ENCODE results near the gene SPO11.

The SPO11 gene

GRCh38 chr20:57364451-57364850 is 34.8 kb downstream of the SPO11 start:
- no peak overlapping the region for H3K4me3 ChIP-seq (ENCODE audit: low read length)
- H3K4me1 ChIP-seq (ENCODE audit: insufficient read depth, low read length), result no peaks in the 10 kb centered on the region
- H3K36me3 ChIP-seq (ENCODE audit: insufficient read depth, low read length), result no peaks in the 10 kb centered on the region; the same call in none of the 2 replicates
- no peaks in the 10 kb centered on the region for H3K27me3 ChIP-seq (ENCODE audit: insufficient read depth, low read length)
- peaks cover 6% of the 10 kb centered on the region; the same call in 1 of the 2 replicates for H3K9me3 ChIP-seq (ENCODE audit: insufficient read depth, low read depth, low read length)
- no peak overlapping the region for H3K9ac ChIP-seq (ENCODE audit: low read depth, low read length)
- no peak overlapping the region for H3K27ac ChIP-seq (ENCODE audit: low read depth, low read length)

GRCh38 chr20:57369596-57369995 is 40.0 kb downstream of the SPO11 start:
- 92% methylated on average over 3 of the region's 3 CpGs for WGBS
- H3K27me3 ChIP-seq (ENCODE audit: insufficient read depth, low read length), result no peaks in the 10 kb centered on the region

GRCh38 chr20:57370316-57370715 is 40.7 kb downstream of the SPO11 start:
- no peaks in the 10 kb centered on the region for H3K27me3 ChIP-seq (ENCODE audit: insufficient read depth, low read length)
- H3K27ac ChIP-seq (ENCODE audit: low read depth, low read length), result no peak overlapping the region
- 95% methylated on average over 9 of the region's 9 CpGs for WGBS
- no peaks in the 10 kb centered on the region for H3K9me3 ChIP-seq (ENCODE audit: insufficient read depth, low read depth, low read length)
- no peaks in the 10 kb centered on the region for H3K4me1 ChIP-seq (ENCODE audit: insufficient read depth, low read length)
- H3K36me3 ChIP-seq (ENCODE audit: insufficient read depth, low read length), result peaks cover 14% of the 10 kb centered on the region
- H3K4me3 ChIP-seq (ENCODE audit: low read length), result no peak overlapping the region
- no peak overlapping the region for H3K9ac ChIP-seq (ENCODE audit: low read depth, low read length)

More at GRCh38 chr20:57369596-57369995, 40.0 kb downstream of the SPO11 start:
- Histone ChIP-seq H3K9me3 (ENCODE audit: insufficient read depth, low read depth, low read length) (no peaks in the 10 kb centered on the region), H3K27ac (ENCODE audit: low read depth, low read length) (no peak overlapping the region), H3K4me3 (ENCODE audit: low read length) (no peak overlapping the region), H3K9ac (ENCODE audit: low read depth, low read length) (no peak overlapping the region), H3K4me1 (ENCODE audit: insufficient read depth, low read length) (no peaks in the 10 kb centered on the region), H3K36me3 (ENCODE audit: insufficient read depth, low read length) (peaks cover 6% of the 10 kb centered on the region)

- H3K9ac ChIP-seq (ENCODE audit: low read depth, low read length), result no peak overlapping the region
- H3K27me3 ChIP-seq (ENCODE audit: insufficient read depth, low read length), result no peaks in the 10 kb centered on the region
- H3K4me3 ChIP-seq (ENCODE audit: low read length), result no peak overlapping the region
- no peaks in the 10 kb centered on the region for H3K9me3 ChIP-seq (ENCODE audit: insufficient read depth, low read depth, low read length)
- H3K27ac ChIP-seq (ENCODE audit: low read depth, low read length), result no peak overlapping the region
- WGBS, result 94% methylated on average over 4 of the region's 4 CpGs
- H3K4me1 ChIP-seq (ENCODE audit: insufficient read depth, low read length), result no peaks in the 10 kb centered on the region
- H3K36me3 ChIP-seq (ENCODE audit: insufficient read depth, low read length), result peaks cover 24% of the 10 kb centered on the region
Measured at GRCh38 chr20:57371363-57371762, 41.8 kb downstream of the SPO11 start.

- 93% methylated on average over 9 of the region's 9 CpGs for WGBS
- H3K27me3 ChIP-seq (ENCODE audit: insufficient read depth, low read length), result no peaks in the 10 kb centered on the region
- no peak overlapping the region for H3K4me3 ChIP-seq (ENCODE audit: low read length)
- H3K9me3 ChIP-seq (ENCODE audit: insufficient read depth, low read depth, low read length), result no peaks in the 10 kb centered on the region
- H3K4me1 ChIP-seq (ENCODE audit: insufficient read depth, low read length), result no peaks in the 10 kb centered on the region
- H3K9ac ChIP-seq (ENCODE audit: low read depth, low read length), result no peak overlapping the region
- H3K27ac ChIP-seq (ENCODE audit: low read depth, low read length), result no peak overlapping the region
- peaks cover 32% of the 10 kb centered on the region for H3K36me3 ChIP-seq (ENCODE audit: insufficient read depth, low read length)
Measured at GRCh38 chr20:57372157-57372556, 42.6 kb downstream of the SPO11 start.

- WGBS, result 95% methylated on average over 25 of the region's 25 CpGs
- no peaks in the 10 kb centered on the region for H3K9me3 ChIP-seq (ENCODE audit: insufficient read depth, low read depth, low read length)
- H3K27ac ChIP-seq (ENCODE audit: low read depth, low read length), result no peak overlapping the region
Measured at GRCh38 chr20:57372581-57373350, 43.2 kb downstream of the SPO11 start.

GRCh38 chr20:57374343-57374930 is 44.8 kb downstream of the SPO11 start:
- Histone ChIP-seq H3K27ac (ENCODE audit: low read depth, low read length) (peak overlapping the region; percentile 40; the same call in 1 of the 2 replicates), H3K9me3 (ENCODE audit: insufficient read depth, low read depth, low read length) (no peaks in the 10 kb centered on the region), H3K27me3 (ENCODE audit: insufficient read depth, low read length) (no peaks in the 10 kb centered on the region), H3K9ac (ENCODE audit: low read depth, low read length) (no peak overlapping the region), H3K4me3 (ENCODE audit: low read length) (no peak overlapping the region), H3K36me3 (ENCODE audit: insufficient read depth, low read length) (peaks cover 54% of the 10 kb centered on the region), H3K4me1 (ENCODE audit: insufficient read depth, low read length) (no peaks in the 10 kb centered on the region)
- WGBS, result 84% methylated on average over 12 of the region's 12 CpGs

More at GRCh38 chr20:57372581-57373350, 43.2 kb downstream of the SPO11 start:
- no peaks in the 10 kb centered on the region for H3K27me3 ChIP-seq (ENCODE audit: insufficient read depth, low read length)
- no peaks in the 10 kb centered on the region for H3K4me1 ChIP-seq (ENCODE audit: insufficient read depth, low read length)
- H3K9ac ChIP-seq (ENCODE audit: low read depth, low read length), result no peak overlapping the region
- H3K4me3 ChIP-seq (ENCODE audit: low read length), result no peak overlapping the region
- peaks cover 38% of the 10 kb centered on the region for H3K36me3 ChIP-seq (ENCODE audit: insufficient read depth, low read length)

- Histone ChIP-seq H3K36me3 (ENCODE audit: insufficient read depth, low read length) (peaks cover 58% of the 10 kb centered on the region), H3K9me3 (ENCODE audit: insufficient read depth, low read depth, low read length) (no peaks in the 10 kb centered on the region), H3K27ac (ENCODE audit: low read depth, low read length) (peak overlapping the region; percentile 40; the same call in 1 of the 2 replicates), H3K9ac (ENCODE audit: low read depth, low read length) (no peak overlapping the region), H3K4me3 (ENCODE audit: low read length) (no peak overlapping the region), H3K27me3 (ENCODE audit: insufficient read depth, low read length) (no peaks in the 10 kb centered on the region), H3K4me1 (ENCODE audit: insufficient read depth, low read length) (no peaks in the 10 kb centered on the region)
- 95% methylated on average over 14 of the region's 14 CpGs for WGBS
Measured at GRCh38 chr20:57374931-57375651, 45.5 kb downstream of the SPO11 start.

GRCh38 chr20:57375652-57376230 is 46.1 kb downstream of the SPO11 start:
- peaks cover 58% of the 10 kb centered on the region for H3K36me3 ChIP-seq (ENCODE audit: insufficient read depth, low read length)
- no peaks in the 10 kb centered on the region for H3K4me1 ChIP-seq (ENCODE audit: insufficient read depth, low read length)
- no peak overlapping the region for H3K9ac ChIP-seq (ENCODE audit: low read depth, low read length)
- no peak overlapping the region for H3K27ac ChIP-seq (ENCODE audit: low read depth, low read length)
- WGBS, result 93% methylated on average over 10 of the region's 10 CpGs
- no peaks in the 10 kb centered on the region for H3K9me3 ChIP-seq (ENCODE audit: insufficient read depth, low read depth, low read length)
- no peak overlapping the region for H3K4me3 ChIP-seq (ENCODE audit: low read length)
- no peaks in the 10 kb centered on the region for H3K27me3 ChIP-seq (ENCODE audit: insufficient read depth, low read length)

- H3K4me3 ChIP-seq (ENCODE audit: low read length), result no peak overlapping the region
- peaks cover 58% of the 10 kb centered on the region for H3K36me3 ChIP-seq (ENCODE audit: insufficient read depth, low read length)
- H3K9ac ChIP-seq (ENCODE audit: low read depth, low read length), result no peak overlapping the region
- no peak overlapping the region for H3K27ac ChIP-seq (ENCODE audit: low read depth, low read length)
- H3K9me3 ChIP-seq (ENCODE audit: insufficient read depth, low read depth, low read length), result no peaks in the 10 kb centered on the region
- WGBS, result 90% methylated on average over 13 of the region's 13 CpGs
- no peaks in the 10 kb centered on the region for H3K4me1 ChIP-seq (ENCODE audit: insufficient read depth, low read length)
- H3K27me3 ChIP-seq (ENCODE audit: insufficient read depth, low read length), result no peaks in the 10 kb centered on the region
Measured at GRCh38 chr20:57377350-57377749, 47.7 kb downstream of the SPO11 start.

GRCh38 chr20:57378107-57378506 is 48.5 kb downstream of the SPO11 start:
- H3K27ac ChIP-seq (ENCODE audit: low read depth, low read length), result no peak overlapping the region
- H3K9ac ChIP-seq (ENCODE audit: low read depth, low read length), result no peak overlapping the region
- no peaks in the 10 kb centered on the region for H3K27me3 ChIP-seq (ENCODE audit: insufficient read depth, low read length)
- no peak overlapping the region for H3K4me3 ChIP-seq (ENCODE audit: low read length)
- H3K4me1 ChIP-seq (ENCODE audit: insufficient read depth, low read length), result no peaks in the 10 kb centered on the region
- H3K36me3 ChIP-seq (ENCODE audit: insufficient read depth, low read length), result peaks cover 58% of the 10 kb centered on the region
- H3K9me3 ChIP-seq (ENCODE audit: insufficient read depth, low read depth, low read length), result no peaks in the 10 kb centered on the region
- 93% methylated on average over 16 of the region's 16 CpGs for WGBS
